ENCODE data around the gene POLR2E.

Gene POLR2E

GRCh38 chr19:1091544-1092175 lies 3.5 kb downstream of the POLR2E start:
- DNase-seq, result no peak

- no peak for DNase-seq
Measured at GRCh38 chr19:1090731-1091543, 4.2 kb downstream of the POLR2E start.

GRCh38 chr19:1089891-1090290 lies 5.3 kb downstream of the POLR2E start:
- no peak for DNase-seq

DNA sequence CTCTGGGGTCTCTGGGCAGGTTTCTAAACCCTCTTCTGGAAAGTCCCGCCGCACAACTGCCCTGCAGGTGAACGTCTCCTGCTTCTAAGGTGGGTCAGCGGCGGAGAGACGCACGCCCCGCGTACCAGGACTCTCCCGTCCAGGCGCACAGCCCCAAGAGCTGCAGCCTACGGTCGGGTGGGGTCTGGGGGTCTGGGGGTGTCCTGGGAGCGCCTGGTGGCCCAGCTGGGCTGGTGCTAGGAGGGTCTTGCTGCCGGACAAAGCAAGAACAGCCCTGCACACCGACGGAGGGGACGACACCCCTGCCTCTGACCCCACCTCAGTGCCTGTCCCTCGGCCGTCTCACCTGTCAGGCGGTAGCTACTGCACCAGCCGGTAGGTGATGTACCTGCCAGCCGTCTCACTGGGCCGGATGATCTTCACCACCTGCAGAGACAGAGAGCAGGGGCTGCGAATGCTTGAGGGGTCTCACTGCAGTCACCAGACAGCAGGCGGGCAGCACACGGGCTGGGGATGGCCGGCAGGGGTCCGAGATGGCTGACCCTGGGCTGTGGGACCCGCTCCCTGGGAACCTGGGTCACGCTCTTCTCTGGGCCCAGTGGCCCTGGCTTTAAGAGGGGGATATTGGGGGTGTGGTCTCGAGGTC lies 5.9 kb downstream of the POLR2E start:
- DNase-seq, result no peak

GRCh38 chr19:1088416-1089010 lies 6.7 kb downstream of the POLR2E start:
- no peak for DNase-seq

DNA sequence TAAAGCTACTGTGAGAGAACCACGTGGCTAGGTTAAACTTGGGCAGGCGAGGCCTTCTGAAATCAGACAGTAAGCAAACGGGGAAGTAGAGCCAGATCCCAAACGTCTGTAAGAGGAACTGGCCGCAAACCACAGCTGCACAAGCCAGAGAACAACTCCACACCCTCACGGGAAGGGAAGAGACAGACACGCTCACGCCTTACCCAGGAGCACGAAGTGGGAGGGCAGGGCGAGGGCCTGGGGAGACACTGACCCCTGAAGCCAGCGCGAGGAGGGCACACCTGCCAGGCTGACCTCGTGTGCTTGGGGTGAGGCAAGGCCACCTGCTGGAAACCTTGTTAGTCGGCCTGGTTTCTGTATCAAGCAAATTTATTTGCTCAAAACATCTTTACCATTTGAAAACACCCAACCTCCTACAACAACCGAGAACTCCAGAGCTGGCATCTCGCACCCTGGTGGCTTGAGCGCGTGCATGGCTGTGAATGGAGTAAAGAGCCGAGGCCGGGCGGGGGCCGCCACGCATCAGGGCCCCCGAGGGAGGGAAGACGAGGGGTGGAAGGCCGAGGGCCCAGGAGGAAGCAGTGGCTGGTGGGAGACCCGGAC lies 7.3 kb downstream of the POLR2E start:
- DNase-seq, result no peak

- no peak for DNase-seq
Measured at GRCh38 chr19:1086613-1087012, 8.6 kb downstream of the POLR2E start.

DNA sequence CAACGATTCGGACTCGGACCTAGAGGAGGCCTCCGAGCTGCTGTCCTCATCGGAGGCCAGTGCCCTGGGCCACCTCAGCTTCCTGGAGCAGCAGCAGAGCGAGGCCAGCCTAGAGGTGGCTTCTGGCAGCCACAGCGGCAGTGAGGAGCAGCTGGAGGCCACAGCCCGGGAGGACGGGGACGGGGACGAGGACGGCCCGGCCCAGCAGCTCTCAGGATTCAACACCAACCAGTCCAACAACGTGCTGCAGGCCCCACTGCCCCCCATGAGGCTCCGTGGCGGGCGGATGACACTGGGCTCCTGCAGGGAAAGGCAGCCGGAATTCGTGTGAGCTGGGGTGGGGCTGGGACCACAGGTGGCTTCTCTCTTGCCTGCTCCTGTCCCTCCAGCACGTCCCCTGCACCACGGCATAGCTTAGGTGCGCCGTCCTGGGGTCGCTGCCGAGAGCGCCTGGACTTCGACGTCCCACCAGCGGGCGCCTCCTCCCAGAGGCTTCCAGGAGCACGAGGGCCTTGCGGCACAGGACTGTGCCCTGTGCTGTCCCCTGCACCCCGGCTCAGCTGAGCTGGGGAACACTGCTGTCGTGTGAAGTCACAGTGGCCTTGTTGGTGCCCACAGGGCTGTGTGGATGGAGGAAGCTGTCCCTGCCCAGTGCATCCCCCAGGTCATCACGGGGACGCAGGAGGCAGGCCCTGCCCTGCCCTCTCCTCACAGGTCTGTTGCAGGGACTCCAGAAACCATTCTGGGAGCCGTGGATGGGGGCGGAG lies 9.3 kb downstream of the POLR2E start:
- no peak for DNase-seq

GRCh38 chr19:1085053-1085658 lies 10.0 kb downstream of the POLR2E start:
- no peak for DNase-seq

- DNase-seq, result no peak
Measured at GRCh38 chr19:1084024-1084868, 10.9 kb downstream of the POLR2E start.

DNA sequence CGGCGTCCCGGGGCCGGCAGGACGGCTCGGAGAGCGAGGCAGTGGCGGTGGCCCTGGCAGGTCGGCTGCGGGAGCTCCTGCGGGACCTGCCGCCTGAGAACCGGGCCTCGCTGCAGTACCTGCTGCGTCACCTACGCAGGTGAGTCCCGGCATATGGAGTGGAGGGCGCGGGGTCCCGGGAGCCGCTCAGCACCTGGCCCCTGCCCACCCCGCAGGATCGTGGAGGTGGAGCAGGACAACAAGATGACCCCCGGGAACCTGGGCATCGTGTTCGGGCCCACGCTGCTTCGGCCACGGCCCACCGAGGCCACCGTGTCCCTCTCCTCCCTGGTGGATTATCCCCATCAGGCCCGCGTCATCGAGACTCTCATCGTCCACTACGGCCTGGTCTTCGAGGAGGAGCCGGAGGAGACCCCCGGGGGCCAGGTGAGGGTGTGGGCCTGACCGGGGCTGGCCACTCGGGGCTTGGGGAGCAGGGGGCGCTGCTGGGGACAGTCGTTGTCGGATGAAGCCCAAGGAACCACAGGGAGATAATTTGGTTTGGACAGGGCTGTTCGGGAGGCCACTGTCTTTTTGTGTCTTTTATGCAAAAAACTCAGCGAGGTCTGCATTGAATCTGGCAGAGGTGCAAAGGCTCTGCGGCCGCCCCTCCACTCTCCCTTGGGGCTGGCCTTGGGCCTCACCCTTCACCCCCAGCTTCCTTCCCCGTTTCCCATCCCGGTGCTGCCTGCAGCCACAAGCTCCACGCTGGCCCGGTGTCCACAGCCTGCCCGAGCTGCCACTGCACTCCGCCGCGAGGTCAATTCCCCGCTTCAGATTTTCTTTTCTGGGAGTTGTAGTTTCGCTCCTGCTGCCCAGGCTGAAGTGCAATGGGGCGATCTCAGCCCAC lies 12.0 kb downstream of the POLR2E start:
- DNase-seq, result no peak

DNA sequence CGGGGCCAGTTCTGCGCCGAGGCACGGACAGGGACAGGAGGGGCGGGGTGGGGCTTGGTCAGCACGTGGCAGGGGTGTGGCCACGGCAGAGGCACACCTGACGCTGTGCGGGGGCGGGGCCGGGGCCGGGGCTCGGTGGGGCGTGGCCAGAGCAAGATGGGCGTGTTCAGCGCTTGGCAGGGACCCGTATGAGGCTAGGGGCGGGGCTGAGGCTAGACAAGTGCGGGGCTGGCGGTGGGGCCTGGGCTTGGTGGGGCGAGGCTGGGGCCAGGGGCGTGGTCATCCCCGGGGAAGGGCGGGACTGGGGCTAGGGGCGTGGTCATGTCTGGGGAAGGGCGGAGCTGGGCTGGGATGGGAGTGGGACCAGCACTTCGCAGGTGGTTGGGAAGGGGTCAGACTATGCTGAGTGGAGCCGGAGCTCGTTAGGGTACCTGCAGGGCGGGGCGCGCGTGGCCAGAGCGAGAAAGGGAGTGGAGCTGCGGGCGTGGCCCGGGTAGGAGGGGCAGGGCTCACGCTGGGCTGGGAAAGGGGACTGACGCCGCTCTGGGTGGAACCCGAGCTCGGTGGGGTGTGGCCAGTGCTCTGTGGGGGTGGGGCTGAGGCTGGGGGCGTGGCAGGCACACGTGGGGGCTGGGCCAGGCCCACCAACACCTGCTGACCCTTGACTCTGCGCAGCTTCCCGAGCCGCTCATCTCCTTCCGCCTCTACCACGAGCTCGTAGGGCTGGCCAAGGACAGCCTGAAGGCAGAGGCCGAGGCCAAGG lies 12.8 kb downstream of the POLR2E start:
- DNase-seq, result peak; percentile 91

DNA sequence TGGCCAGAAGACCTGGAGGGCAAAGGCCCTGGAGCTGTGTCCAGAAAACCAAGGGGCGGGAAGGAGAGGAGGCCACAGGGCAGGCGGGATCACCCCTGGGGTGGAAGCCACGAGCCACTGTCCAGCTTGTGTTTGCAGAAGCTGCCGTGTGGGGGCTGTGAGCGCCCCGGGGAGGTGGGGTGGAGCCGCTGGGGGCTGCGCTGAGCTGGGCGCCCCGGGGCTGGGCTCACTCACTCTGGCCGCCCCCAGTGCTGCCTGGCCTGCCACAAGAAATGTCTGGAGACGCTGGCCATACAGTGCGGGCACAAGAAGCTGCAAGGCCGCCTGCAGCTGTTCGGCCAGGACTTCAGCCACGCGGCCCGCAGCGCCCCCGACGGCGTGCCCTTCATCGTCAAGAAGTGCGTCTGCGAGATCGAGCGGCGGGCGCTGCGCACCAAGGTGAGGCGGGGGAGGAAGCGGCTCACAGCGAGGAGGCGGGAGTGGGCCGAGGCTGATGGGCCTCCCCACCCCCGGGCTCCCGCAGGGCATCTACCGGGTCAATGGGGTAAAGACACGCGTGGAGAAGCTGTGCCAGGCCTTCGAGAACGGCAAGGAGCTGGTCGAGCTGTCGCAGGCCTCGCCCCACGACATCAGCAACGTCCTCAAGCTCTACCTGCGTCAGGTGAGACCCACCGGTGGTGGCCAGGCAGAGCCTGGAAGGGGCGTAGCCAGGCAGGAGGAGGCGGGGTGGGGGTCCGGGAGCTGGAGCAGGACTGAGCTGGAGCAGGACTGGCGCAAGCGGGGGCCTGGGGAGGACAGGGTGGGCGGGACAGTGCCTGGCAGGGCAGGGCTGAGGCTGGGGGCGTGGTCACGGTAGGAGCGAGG lies 13.6 kb downstream of the POLR2E start:
- peak; percentile 55 for DNase-seq

DNA sequence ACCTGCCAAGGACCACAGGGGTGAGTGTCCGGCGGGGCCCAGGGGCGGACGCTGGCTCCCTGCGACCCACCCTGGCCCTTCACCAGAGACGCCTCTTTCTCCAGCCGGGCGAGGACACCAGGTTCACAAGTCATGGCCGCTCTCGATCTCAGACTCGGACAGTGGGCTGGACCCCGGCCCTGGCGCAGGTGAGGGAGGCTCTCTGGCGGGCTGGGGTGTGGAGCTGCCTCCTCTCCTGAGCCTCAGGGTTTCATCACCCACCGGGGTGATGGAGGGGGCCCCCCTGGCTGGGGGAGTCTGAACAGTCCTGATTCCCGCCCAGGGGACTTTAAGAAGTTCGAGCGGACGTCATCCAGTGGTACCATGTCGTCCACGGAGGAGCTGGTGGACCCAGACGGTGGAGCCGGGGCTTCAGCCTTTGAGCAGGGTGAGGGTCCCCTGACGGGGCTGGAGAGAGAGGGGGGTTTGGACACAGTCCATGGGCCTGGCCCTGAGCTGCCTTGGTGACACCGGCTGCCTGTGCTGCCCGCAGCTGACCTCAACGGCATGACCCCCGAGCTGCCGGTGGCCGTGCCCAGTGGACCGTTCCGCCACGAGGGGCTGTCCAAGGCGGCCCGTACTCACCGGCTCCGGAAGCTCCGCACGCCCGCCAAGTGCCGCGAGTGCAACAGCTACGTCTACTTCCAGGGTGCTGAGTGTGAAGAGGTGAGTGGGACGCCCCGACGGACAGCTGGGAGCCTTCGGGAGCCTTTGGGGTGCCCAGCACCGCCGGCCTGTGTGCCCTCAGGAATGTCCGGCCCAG lies 14.6 kb downstream of the POLR2E start:
- DNase-seq, result no peak

GRCh38 chr19:1079566-1080111 lies 15.5 kb downstream of the POLR2E start:
- no peak for DNase-seq

- no peak for DNase-seq
Measured at GRCh38 chr19:1076951-1077350, 18.2 kb downstream of the POLR2E start.

DNA sequence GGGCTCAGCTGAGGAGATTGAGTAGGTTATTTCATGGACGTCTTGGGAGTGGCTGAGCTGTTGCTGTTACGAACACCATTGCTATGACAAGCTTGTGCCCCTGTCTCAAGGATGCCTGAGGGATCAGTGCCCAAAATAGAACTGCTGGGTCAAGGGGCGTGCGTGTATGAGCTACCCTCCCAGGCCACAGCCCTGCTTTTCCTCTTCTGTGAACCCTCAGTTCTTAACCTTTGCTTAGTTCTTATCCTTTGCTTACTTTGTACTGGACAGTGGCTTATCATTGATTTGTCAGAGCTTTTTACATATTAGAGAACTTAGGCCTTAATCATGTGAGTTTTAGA lies 19.2 kb downstream of the POLR2E start:
- DNase-seq, result no peak

Data from COR-L47 (cell line).